ENCODE results near the gene ANKRD44.

ANKRD44 gene

DNA sequence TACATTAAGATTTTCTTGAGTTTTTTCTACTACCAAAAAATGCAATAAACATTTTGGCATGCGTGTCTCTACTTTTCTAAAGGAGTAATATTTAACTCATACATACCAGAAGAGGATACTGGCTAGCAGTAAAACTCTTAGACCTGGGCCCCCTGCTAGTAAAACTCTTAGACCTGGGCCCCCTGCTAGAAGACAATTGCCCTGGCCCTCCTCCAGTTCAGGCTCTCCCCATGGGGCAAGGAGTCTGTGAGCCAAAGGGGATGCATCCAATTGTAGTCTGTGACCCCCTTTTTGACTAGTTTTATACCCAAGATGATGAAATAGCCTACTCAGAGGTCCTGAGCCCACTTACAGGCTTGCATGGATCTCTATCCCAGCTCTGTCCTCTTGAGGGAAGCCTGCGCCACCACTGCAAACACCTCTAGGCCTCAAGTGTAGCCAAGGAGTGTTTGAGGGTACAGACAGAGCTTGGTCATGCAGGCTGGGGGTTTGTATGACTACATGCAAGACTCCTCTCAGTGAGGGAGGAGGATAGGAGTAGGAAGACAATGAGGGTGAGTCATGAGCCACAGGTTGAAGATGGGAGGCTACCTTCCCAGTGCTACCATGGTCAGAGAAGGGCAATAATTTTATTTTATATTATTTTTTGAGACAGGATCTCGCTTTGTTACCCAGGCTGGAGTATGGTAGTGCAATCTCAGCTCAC, 338.9 kb downstream of the ANKRD44 start:
- no peak for DNase-seq

DNA sequence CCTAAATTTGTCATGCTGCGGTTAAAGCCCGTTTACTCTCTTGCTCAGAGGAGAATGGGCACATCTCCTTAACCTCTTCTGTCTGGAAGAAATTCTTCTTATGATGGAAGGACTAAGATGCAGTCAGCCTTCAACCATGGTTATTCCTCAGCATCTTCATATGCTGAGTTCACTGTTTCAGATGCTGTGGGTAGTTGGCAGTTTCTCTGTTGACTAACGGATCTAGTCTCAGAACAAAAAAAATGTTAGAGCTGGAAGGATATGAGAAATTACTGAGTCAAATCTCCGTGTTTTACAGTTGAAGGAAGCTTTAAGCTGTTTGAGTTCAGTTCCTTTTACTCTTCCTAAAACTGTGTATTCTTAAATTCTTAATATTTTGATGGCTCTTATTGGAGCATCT, 340.5 kb downstream of the ANKRD44 start:
- no peak for DNase-seq

DNA sequence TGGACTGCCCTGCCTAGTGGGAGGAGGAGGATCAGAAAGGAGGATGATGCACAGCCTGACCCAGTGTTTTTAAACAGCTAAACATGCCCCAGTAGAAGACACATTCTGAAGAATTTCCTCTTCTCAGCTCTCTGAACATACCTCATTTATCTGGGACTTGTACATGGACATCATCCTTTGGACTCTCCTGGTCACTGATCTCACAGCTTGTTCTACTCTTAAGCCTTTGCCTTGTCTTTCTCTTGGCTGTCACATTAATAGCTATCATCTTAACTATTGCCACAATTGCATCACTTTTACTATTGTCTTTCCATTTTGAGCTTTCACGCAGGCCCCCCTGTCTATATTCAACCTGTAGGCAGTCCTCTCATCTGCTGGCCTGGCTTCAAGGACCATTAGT, 342.1 kb downstream of the ANKRD44 start:
- no peak for DNase-seq

DNA sequence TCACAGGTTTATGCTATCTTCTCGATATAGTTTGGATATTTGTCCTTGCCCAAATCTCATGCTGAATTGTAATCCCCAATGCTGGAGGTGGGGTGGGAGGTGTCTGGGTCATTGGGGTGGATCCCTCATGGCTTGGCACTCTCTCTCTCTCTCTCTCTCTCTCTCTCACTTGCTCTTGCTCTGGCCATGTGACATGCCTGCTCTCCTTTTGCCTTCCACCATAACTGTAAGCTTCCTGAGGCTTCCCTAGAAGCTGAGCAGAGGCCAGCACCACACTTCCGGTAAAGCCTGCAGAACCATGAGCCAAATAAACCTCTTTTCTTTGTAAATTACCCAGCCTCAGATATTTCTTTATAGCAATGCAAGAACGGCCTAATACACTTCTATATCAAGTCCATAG, 342.8 kb downstream of the ANKRD44 start:
- DNase-seq = no peak

DNA sequence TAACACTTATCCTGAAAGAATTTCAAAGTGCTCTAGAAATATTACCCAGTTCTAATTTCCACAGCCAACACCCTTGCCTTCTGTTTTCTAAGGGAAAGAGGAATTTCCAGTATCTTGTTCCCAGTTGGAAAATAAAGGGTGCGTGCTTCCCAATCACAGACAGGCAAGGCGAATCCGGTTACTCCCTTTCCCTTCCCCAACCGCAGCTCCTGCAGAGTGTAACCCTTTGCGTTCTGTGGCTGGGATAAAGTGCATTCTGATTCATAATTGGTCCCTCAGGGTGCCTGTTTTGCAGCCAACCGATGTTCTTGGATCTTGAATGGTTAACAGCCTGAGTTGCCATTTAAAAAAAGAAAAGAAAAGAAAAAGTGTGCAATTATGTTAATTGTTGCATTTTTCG, 343.5 kb downstream of the ANKRD44 start:
- DNase-seq = no peak

DNA sequence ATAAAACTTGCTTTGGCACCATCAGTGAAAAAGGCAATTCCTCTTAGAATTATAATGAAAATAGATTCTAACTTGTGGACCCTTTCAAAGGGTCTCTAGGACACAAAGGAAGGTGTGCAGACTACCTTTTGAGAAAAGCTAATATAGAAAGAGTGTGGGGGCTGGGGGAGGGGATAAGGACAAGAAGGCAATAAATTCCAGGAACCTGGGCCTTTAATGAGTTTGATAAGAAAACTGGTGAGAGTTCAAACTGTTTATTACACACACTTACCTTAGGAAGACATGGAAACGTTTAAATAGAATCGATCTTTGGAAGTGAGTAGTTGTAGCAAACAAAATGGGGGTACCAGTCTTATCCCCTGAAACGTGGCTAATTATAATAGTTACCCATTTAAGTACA, 344.5 kb downstream of the ANKRD44 start:
- no peak for DNase-seq

DNA sequence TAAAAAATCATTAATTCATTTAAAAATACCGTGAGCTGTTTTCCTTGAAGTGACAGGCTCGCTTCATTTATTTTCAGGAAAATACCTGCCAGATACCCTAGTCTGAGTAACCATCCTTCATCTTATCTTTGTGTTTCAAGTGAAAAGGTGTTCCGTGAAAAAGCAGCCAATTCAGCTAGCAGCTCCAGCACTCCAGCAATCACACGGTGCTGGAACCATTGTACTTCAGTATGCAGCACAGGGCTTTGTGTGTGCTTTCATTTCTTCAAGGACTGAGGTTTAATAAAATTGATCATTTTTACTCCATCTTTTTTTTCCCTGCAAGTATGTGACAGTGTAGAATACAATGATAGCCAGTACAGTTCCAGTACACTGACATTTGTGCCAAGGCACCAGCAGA, 344.9 kb downstream of the ANKRD44 start:
- DNase-seq = no peak

DNA sequence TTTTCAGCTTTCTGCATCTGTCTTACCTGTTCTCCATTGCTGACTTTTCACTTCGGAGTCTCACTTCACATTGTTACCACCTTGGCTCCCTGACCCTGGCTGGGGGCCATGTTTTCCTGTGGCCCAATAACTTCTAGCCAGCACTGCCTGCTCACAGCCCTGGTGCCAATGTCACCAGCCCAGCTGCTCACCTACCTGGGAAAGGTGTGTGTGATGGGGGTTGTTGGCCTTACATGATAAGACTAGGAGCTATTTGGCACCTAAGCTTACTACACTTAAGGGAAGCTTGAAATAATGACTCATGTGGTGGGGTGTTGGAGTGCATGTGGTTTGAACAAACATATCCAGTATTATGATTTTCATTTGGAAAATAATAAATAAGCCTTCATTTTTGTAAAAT, 346.6 kb downstream of the ANKRD44 start:
- no peak for DNase-seq

DNA sequence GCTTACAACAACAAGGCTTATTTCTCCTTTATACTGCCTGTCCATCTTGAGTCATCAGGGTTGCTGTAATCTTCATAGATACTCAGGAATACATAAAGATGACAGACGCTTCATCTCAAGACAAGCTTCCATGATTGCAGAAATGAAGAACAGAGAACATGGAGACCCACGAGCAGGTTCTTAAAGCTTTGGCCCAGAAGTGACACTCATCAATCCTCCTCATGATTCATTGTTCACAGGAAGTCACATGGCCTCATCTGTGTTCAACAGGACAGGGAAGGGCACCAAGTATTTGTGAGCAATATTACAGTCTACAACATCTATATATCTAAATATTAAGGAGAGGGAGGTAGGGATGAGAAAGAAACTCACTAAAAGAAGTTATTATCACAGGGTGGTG, 347.5 kb downstream of the ANKRD44 start:
- no peak for DNase-seq

DNA sequence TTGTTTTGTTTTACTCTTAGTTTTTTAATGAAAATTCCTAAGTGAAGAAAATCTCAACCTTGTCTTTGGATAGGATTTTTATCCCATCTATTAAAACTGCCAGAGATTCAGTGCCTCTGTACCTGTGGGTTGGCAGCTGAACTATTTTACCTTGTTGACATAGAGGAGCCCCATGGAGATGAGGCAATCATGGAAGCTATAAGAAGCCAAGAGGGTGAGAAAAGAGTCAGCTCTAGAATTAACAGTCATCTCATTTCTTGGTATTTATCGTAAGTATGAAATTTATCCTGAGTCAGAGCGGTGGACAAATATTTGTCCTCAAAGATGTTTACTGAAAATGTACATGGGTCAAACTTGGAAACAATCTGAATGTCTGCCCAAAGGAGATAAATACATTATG, 348.3 kb downstream of the ANKRD44 start:
- no peak for DNase-seq

DNA sequence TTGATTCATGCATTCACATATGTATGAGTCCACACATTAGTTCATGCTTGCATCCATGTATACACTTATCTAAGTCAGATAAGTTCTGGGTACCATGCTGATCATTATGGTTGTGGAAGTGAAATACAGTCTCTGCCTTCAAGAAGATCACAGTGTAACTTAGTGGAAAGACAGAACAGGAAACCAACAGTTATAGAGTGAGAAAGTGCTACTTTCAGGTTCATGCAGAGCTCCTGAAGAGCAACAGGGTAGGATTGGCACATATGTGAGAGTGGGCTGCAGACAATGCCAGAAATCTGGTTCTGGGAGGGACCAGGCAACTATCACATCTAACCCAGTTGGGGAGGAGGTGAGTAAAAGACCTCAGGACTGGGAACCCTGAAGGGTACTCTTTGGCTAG, 348.7 kb downstream of the ANKRD44 start:
- no peak for DNase-seq

DNA sequence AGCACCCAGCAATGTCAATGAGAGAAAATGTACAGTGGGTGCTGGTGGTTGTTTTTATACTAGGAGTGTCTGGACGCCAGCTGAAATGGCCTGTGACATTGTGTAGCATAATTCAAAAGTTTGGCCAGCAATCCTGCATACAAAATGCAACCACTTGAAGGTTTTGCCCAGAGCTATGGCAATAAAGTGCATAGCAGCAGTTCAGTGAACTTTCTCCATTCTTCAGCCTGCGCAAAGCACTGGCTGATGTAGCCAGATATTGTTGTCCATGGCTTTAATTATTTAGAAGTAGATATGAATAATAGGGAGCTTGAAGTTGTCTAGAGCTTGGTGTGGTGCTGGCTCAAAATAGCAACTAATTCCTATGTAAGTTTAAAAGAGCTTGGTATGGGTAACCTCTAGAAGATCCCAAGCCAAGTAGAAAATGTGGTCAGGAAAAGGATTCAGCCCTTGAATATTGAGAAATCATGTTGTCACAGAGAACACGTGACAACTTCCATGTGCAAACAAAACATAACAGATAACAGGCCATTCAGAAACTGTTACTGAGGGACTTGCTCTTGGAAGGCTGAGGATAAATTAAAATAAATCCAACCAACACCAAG, 350.7 kb downstream of the ANKRD44 start:
- DNase-seq = peak; percentile 48

DNA sequence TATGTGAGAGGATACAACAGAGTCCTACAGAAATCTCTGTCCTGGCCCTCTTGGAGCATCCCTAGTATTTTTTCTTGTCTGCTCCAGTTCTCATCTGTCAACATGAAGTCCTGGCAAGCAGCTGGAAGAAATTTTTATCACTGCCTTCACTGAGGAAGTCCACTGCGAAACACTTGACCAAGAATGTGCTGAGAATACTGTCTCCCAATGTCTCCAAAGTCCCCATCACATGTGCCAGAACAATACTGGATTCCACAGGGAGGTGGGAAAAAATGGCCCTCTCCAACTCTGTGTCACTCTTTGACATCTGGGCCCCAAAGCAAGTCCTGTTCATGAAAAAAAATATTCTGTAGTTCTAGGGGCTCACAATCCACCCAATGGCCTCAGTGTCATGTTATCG, 351.3 kb downstream of the ANKRD44 start:
- DNase-seq = no peak

DNA sequence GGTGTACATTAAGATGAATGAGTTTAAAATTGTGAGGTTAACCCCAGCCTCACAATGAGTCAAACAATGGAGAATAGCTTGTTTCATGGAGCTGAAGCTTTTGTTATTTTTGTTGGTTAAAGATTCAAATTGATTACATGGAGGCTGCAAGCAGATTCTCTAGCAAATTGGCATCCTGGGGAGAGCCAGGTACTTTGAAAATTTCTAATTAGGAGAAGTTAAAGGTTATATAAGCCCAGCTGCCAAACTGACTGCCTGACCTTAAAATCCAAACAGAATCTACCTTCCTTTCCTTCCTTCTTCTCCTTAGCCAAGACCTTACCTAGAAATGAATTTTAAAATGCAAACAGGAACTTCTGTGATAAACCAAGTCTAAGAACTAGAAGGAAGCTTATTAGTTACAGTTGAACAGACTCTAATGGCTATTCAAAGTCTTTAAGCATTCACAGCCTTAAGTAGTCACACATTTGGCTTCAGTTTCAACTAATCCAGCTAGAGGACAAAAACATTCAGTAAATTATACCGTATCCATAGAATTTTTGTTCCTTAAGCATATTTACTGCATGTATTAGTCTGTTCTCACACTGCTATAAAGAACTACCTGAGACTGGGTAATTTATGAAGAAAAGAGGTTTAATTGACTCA, 352.6 kb downstream of the ANKRD44 start:
- no peak for DNase-seq

DNA sequence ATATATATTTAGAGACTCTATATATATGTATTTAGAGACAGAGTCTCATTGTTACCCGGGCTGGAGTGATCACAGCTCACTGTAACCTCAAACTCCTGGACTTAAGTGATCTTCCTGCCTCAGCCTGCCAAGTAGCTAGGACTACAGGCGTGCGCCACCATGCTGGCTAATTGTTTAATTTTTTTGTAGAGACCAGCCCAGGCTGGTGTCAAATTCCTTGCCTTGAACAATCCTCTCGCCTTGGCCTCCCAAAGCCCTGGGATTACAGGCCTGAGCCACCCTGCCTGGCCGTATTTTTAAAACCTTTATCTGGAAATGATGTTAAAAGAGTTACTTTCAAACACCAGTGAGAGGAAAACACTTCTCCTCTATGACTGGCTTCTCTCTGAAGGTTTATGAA, 353.1 kb downstream of the ANKRD44 start:
- DNase-seq = no peak

DNA sequence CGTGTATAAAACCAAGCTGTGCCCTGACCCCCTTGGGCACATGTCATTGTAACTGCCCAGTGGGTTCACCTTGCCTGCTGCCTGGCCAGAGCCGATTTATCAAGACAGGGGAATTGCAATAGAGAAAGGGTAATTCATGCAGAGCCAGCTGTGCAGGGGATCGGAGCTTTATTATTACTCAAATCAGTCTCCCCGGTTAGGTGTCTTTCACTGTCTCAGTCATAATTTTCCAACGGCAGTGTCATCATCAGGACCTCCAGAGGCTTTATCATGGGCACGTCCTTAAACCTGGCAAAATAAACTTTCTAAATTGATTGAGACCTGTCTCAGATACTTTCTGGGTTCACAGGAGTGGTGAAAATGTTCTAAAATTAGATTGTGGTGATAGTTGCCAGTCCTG, 354.5 kb downstream of the ANKRD44 start:
- no peak for DNase-seq

DNA sequence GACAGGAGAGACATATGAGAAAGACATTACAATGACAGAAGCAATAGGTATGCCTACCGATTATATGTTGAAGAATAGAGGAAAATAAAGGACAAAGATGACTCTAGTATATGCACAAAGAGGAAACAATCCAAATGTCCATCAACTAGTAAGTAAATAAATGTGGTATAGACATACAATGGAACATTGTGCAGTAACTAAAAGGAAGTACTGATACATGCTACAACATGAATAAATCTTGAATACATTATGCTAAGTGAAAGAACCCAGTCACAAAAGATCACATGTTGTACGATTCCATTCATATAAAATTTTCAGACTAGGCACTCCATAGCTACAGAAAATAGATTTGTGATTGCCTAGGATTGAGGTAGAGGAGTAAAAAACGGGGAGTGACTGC, 355.5 kb downstream of the ANKRD44 start:
- peak; percentile 67 for DNase-seq

DNA sequence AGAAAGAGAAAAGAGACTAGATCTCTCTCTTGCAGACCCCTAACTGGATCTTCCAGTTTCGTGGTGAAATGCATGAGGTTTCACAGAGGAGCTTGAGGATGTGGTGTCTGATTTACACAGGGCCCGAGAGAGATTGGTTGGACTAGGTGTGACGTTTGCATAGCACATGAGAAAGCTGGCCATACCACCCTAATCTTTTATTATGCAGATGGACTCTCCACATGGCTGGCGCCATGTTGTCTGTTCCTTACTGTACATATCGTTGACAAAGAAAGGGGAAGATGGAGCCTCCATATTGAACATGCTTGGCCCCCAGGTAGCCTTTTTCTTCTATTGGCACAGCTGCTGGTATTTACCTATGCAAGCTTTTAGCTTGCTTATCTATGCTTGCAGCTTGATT, 356.6 kb downstream of the ANKRD44 start:
- DNase-seq = peak; percentile 99

DNA sequence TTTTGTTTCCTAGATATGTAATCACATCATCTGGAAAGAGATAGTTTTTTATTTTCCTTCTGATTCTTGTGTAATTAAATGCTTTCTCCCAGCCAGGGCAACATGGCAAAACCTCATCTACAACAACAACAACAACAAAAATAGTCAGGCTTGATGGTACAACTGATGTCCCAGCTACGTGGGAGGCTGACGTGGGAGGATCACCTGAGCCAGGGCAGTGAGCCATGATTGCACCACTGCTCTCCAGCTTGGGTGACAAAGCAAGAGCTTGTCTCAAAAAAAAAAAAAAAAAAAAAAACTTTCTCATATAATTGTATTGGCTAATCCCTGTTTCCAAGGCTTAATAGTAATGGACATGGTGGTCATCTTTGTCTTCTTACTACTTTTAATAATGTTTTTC, 357.6 kb downstream of the ANKRD44 start:
- DNase-seq = no peak

DNA sequence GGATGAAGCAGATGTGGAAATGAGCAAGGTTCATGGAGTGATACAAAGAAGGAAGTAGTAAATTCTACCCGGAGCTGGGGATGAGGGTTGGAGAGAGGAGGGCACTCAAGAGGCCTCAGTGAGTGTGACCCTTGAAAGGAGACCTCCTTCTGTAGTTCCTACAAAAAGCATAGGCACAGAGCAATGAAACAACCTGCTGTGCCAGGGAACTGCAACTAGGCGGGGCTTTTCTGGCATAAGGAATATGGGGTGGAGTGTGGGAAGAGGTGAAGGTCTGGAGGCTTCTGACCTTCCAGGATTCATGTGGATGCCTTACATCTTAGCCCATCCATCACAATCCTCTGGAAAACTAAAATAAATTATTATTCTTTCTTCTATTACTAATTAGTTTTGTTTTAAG, 358.6 kb downstream of the ANKRD44 start:
- peak; percentile 30 for DNase-seq

DNA sequence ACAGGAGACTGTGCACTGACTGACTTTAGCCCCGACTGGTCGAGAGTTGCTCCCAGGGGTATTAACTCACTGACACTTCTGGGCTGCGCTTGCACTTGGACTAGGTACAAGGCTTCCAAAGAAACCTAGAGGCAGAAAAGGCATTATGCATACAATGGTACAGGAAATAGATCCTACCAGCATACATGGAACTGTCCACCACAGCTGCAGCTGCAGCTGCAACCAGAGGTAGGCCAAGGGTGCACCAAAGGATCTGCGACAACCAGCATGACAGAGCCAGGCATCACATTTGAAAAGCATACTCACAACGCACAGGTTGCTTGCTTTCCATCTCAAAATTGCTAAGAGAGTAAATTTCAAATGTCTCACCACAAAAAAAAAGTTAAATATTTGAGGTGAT, 361.5 kb downstream of the ANKRD44 start:
- DNase-seq = no peak

DNA sequence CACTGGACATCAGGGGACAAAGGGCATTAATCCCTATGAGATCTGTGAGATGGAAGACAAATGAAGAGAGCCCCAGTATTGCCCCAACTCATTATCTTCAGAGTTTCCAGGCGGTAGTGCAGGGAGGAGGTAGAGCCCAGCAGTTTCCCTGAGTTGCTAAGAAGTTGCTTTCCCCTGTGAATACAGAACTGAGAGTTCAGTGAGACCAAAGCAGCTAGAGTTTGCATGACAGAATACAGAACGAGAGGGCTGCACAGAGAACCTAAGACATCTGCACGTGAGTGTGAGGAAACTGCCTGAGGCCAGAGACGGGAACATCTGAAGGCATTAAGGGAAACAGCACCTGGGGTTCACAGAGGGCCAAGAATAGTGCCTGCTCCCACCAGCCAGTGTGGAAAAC, 366.0 kb downstream of the ANKRD44 start:
- no peak for DNase-seq

DNA sequence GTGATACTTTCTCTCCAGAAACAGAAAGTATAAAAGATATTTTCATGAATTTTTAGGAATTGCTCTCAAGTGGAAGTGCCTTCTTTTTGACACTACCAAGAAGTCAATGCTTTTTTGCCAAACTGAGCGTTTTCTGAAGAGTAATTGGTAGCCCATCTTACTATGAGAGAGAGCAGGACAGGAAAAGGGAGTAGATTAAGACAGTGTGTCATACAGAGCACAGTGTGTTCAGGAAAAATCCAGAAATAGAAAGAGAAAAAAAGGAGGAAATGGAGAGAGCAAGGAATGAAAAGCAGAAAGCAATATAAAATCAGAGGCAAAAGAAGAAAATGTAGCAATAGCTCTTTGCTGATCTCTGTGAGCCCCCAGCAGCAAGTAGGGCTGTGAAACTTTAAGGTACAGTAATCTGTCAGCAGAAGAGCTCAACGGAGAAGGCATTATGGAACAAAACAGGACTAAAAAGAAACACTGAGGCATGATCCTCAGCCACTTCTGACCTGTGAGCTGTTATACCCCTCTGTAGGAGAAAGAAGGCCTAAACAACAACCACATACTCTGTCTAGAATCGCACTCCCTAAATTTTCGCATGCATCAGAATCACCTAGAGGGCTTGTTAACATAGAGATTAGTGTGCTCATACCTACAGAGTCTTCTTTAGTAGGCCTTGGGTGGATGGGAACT, 369.0 kb downstream of the ANKRD44 start:
- DNase-seq = no peak

DNA sequence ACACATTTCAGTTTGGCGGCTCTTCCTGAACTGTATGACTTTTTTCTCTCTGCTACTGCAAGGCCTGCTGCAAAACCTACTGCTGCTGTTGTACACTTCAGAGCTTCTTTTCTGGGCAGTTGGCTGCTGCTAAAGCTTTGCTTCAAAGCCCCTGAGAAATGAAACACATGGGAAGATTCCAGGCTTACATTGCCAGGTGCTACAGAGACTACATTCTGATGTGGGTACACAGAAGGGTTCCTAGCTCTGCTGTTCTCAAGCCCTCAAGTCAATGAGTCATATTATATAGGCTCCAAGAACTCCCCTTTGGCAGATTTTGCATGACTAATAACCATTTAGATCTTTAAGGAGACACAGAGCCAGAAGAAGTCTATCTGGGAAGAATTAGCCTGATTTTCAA, 371.2 kb downstream of the ANKRD44 start:
- DNase-seq = no peak
